SH-SY5Y (cell line): Measurements from ENCODE around the gene ABCB10.

Source experiments
- GATA2 ChIP-seq: IDR thresholded peaks from 2 replicates; pipeline ENCODE4 v1.6.1; 2011; ENCODE audit warnings: mild to moderate bottlenecking, low read depth, low read length
- GATA3 ChIP-seq: IDR thresholded peaks from 2 replicates; pipeline ENCODE4 v1.6.1; 2011; ENCODE audit warnings: low read depth, mild to moderate bottlenecking, low read length, moderate library complexity

DNA sequence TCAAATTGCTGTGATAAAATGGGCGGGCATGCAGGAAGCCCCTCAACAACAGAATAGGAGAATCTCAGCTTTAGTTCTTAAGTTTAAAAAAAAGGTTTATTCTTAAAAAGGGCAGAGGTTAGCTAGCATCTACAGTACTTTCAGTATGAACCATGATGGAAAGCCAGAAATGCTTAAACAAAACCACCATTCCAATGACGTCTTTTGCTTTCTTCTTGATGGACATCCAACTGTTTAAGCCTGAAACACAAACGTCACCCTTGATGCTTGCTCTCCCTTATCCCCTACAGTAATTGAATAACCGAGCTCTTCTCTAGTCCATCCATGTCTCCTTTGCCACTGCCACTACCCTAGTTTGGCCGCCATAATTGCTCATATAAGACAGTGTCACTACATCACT, 41.7 kb upstream of the ABCB10 start:
- TF ChIP-seq GATA2 (no peak), GATA3 (no peak)
